ENCODE results near the gene LAMA3. TPM values are rescaled to one million over a fixed set of nuclear protein-coding genes. Genes with fewer than 3 reads are reported as not detected.

The LAMA3 gene
- total and polyA plus RNA-seq, 4 donors: 0.26 to 3.9 (median 0.37) TPM

GRCh38 chr18:23890589-23890988 is 201.3 kb downstream of the LAMA3 start:
- H3K4me3 ChIP-seq (ENCODE audit: low read depth in 1 of 3, low read length in 3 of 3): no peak overlapping the region
- H3K4me1 ChIP-seq (ENCODE audit: control insufficient read depth in 4 of 4, insufficient read depth in 4 of 4, low read length in 3 of 4): no peaks in the 10 kb centered on the region
- H3K36me3 ChIP-seq (ENCODE audit: control insufficient read depth in 4 of 4, insufficient read depth in 3 of 4, low read depth in 1 of 4, low read length in 3 of 4): no peaks in the 10 kb centered on the region
- no peaks in the 10 kb centered on the region for H3K27me3 ChIP-seq (ENCODE audit: control insufficient read depth in 4 of 4, insufficient read depth in 4 of 4, low read length in 3 of 4)
- H3K9me3 ChIP-seq (ENCODE audit: control insufficient read depth in 4 of 4, low read length in 3 of 4): no peaks in the 10 kb centered on the region
- DNase-seq (ENCODE audit: low spot score): no peak
- H3K27ac ChIP-seq (ENCODE audit: low read depth in 1 of 2, low read length in 2 of 2): no peak overlapping the region
- no peak overlapping the region for H3K9ac ChIP-seq (ENCODE audit: low read depth in 1 of 2, low read length in 2 of 2)
- TF ChIP-seq HNF4G (IDR thresholded peaks at IDR 0.05) (no peak), NR2F2 (IDR thresholded peaks at IDR 0.05) (no peak), EGR1 (IDR thresholded peaks at IDR 0.05; ENCODE audit: low read depth in 2 of 2) (no peak), TAF1 (conservative IDR thresholded peaks at IDR 0.05) (no peak), RXRA (IDR thresholded peaks at IDR 0.05) (no peak), HNF4A (conservative IDR thresholded peaks at IDR 0.05) (no peak), RAD21 (IDR thresholded peaks at IDR 0.05) (no peak), JUND (IDR thresholded peaks at IDR 0.05) (no peak), FOXA1 (IDR thresholded peaks at IDR 0.05) (no peak), SP1 (IDR thresholded peaks at IDR 0.05) (no peak), GABPA (IDR thresholded peaks at IDR 0.05 in 1 of 2, conservative IDR thresholded peaks at IDR 0.05 in 1 of 2) (no peak), FOXA2 (IDR thresholded peaks at IDR 0.05) (no peak)
- TF ChIP-seq, protein P1, sequence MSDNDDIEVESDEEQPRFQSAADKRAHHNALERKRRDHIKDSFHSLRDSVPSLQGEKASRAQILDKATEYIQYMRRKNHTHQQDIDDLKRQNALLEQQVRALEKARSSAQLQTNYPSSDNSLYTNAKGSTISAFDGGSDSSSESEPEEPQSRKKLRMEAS (IDR thresholded peaks at IDR 0.05): no peak
- TF ChIP-seq, protein P2, sequence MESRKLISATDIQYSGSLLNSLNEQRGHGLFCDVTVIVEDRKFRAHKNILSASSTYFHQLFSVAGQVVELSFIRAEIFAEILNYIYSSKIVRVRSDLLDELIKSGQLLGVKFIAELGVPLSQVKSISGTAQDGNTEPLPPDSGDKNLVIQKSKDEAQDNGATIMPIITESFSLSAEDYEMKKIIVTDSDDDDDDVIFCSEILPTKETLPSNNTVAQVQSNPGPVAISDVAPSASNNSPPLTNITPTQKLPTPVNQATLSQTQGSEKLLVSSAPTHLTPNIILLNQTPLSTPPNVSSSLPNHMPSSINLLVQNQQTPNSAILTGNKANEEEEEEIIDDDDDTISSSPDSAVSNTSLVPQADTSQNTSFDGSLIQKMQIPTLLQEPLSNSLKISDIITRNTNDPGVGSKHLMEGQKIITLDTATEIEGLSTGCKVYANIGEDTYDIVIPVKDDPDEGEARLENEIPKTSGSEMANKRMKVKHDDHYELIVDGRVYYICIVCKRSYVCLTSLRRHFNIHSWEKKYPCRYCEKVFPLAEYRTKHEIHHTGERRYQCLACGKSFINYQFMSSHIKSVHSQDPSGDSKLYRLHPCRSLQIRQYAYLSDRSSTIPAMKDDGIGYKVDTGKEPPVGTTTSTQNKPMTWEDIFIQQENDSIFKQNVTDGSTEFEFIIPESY (IDR thresholded peaks at IDR 0.05): no peak
- TF ChIP-seq, protein P3, sequence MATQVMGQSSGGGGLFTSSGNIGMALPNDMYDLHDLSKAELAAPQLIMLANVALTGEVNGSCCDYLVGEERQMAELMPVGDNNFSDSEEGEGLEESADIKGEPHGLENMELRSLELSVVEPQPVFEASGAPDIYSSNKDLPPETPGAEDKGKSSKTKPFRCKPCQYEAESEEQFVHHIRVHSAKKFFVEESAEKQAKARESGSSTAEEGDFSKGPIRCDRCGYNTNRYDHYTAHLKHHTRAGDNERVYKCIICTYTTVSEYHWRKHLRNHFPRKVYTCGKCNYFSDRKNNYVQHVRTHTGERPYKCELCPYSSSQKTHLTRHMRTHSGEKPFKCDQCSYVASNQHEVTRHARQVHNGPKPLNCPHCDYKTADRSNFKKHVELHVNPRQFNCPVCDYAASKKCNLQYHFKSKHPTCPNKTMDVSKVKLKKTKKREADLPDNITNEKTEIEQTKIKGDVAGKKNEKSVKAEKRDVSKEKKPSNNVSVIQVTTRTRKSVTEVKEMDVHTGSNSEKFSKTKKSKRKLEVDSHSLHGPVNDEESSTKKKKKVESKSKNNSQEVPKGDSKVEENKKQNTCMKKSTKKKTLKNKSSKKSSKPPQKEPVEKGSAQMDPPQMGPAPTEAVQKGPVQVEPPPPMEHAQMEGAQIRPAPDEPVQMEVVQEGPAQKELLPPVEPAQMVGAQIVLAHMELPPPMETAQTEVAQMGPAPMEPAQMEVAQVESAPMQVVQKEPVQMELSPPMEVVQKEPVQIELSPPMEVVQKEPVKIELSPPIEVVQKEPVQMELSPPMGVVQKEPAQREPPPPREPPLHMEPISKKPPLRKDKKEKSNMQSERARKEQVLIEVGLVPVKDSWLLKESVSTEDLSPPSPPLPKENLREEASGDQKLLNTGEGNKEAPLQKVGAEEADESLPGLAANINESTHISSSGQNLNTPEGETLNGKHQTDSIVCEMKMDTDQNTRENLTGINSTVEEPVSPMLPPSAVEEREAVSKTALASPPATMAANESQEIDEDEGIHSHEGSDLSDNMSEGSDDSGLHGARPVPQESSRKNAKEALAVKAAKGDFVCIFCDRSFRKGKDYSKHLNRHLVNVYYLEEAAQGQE (IDR thresholded peaks at IDR 0.05): no peak
- TF ChIP-seq, protein P4, sequence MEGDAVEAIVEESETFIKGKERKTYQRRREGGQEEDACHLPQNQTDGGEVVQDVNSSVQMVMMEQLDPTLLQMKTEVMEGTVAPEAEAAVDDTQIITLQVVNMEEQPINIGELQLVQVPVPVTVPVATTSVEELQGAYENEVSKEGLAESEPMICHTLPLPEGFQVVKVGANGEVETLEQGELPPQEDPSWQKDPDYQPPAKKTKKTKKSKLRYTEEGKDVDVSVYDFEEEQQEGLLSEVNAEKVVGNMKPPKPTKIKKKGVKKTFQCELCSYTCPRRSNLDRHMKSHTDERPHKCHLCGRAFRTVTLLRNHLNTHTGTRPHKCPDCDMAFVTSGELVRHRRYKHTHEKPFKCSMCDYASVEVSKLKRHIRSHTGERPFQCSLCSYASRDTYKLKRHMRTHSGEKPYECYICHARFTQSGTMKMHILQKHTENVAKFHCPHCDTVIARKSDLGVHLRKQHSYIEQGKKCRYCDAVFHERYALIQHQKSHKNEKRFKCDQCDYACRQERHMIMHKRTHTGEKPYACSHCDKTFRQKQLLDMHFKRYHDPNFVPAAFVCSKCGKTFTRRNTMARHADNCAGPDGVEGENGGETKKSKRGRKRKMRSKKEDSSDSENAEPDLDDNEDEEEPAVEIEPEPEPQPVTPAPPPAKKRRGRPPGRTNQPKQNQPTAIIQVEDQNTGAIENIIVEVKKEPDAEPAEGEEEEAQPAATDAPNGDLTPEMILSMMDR (IDR thresholded peaks at IDR 0.05; ENCODE audit: low read depth, low read length, missing input control): no peak
- TF ChIP-seq, protein P5, sequence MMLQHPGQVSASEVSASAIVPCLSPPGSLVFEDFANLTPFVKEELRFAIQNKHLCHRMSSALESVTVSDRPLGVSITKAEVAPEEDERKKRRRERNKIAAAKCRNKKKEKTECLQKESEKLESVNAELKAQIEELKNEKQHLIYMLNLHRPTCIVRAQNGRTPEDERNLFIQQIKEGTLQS (IDR thresholded peaks at IDR 0.05): no peak

- 84% methylated on average over 5 of the region's 5 CpGs for WGBS
- H3K36me3 ChIP-seq (ENCODE audit: control insufficient read depth in 4 of 4, insufficient read depth in 3 of 4, low read depth in 1 of 4, low read length in 3 of 4): no peaks in the 10 kb centered on the region
- H3K4me1 ChIP-seq (ENCODE audit: control insufficient read depth in 4 of 4, insufficient read depth in 4 of 4, low read length in 3 of 4): no peaks in the 10 kb centered on the region
- TF ChIP-seq, protein P2 (IDR thresholded peaks at IDR 0.05): no peak
- no peak for TF ChIP-seq RAD21 (IDR thresholded peaks at IDR 0.05)
- TF ChIP-seq, protein P5 (IDR thresholded peaks at IDR 0.05): no peak
- TF ChIP-seq TAF1 (conservative IDR thresholded peaks at IDR 0.05): no peak
- no peak for TF ChIP-seq JUND (IDR thresholded peaks at IDR 0.05)
- no peak for TF ChIP-seq FOXA2 (IDR thresholded peaks at IDR 0.05)
- TF ChIP-seq HNF4G (IDR thresholded peaks at IDR 0.05): no peak
- TF ChIP-seq, protein P3 (IDR thresholded peaks at IDR 0.05): no peak
- no peak for TF ChIP-seq EGR1 (IDR thresholded peaks at IDR 0.05; ENCODE audit: low read depth in 2 of 2)
Observed at GRCh38 chr18:23893653-23894052, 204.4 kb downstream of the LAMA3 start.

More at GRCh38 chr18:23893653-23894052, 204.4 kb downstream of the LAMA3 start:
- H3K9me3 ChIP-seq (ENCODE audit: control insufficient read depth in 4 of 4, low read length in 3 of 4): no peaks in the 10 kb centered on the region
- no peak for DNase-seq (ENCODE audit: low spot score)
- H3K27me3 ChIP-seq (ENCODE audit: control insufficient read depth in 4 of 4, insufficient read depth in 4 of 4, low read length in 3 of 4): no peaks in the 10 kb centered on the region
- H3K27ac ChIP-seq (ENCODE audit: low read depth in 1 of 2, low read length in 2 of 2): no peak overlapping the region
- no peak overlapping the region for H3K9ac ChIP-seq (ENCODE audit: low read depth in 1 of 2, low read length in 2 of 2)
- no peak overlapping the region for H3K4me3 ChIP-seq (ENCODE audit: low read depth in 1 of 3, low read length in 3 of 3)
